Bone marrow (tissue), 2 donors: ENCODE measurements around the gene EHHADH.
"Not testable (repeated sequence)": the region's sequence is repeated elsewhere in the genome, so short reads cannot be mapped to it uniquely, and the experiment has no call there.

Experiments used
- DNase-seq, 2 donors: peaks; one replicate each; lab custom pipeline; 2025; lab: John Stamatoyannopoulos, UW

Gene EHHADH

DNA sequence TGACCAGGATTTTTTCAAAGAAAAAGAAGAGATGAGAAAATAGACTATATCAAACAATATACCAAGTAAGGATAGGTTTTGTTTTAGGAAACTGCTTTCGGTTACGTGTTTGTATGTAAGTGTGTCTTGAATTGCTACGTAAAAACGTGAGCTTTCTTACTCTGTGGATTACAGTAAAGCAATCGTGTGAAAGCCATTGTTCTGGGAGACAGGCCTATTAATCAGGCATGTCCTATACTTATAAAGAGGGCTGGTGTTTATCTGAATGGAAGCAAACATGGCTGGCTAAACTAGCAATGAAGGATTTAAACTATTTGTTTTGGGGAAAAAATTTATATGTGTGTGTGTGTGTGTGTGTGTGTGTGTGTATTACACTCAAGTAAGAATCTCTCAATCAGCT is 2.6 kb downstream of the EHHADH start:
- no peak for DNase-seq

DNA sequence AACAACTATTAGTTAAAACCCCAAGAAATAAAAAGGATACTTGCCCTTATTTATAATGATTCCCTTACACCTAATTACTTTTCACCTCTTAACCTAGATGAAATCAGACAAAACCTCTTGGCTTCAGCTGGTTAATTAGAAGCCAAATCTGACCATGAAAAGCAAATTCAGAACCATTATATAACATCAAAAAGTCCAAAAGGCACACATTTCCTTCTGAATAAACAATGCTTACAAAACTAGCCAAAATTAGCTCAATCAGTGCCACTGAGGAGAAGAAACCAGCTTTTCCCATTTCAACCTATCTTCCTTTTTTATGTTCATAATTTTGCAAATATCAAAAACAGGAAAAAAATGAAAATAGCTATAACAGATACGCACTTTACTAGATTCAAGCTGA is 3.2 kb downstream of the EHHADH start:
- no peak for DNase-seq

DNA sequence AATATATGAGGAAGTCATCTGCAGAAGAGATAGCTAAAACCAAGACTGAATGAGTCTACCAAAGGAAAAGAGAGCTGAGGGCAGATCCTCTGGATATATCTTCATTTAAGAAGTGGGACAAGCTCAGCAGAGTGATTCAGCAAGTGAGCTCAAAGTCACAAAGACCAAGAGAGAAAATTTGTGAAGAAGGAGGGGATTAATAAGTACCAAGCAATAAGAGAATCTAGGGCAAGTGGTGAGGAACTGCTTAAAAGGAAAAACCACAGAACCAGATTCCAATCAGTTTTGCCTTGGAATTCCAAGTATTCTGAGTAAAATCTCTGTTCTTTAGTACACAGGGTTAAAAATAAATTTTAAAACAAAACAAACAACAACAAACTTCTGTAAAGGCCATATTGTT is 3.6 kb downstream of the EHHADH start:
- DNase-seq: no peak

DNA sequence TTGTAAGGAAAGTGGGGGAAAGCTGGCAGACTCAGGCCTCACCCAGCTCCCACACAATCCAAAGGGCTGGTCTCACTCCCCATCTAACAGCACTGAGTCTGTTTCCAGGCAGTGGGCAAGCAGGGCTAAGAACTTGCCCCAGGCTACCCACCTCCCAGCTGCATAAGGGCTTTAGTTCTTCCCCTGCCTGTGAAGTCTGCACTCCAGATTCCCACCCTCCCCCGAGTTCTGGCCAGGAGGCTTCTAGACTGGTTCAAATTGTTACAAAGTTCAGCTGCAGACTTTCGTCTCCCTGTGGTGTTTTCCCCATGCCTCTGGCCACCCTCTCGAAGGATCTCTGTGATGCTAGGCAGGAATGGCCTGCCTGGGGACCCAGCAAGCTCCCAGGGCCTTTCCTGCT is 11.2 kb downstream of the EHHADH start:
- DNase-seq: no peak

DNA sequence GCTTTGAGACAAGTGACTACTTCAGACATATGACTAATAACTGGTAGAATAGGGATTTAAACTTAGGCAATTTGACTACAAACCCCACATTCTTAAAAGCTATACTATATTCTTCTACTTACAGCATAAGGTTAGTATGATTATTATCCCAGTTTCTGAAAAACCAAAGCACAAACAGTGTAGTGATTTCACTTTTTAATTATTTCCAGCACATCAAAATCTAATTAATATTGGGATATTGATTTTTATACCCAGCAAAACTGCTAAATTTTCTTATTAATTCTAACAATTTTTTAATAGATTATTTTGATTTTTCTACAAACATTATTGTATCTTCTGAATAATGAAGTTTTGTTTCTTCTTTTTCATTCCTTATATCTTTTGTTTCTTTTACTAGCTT is 16.9 kb downstream of the EHHADH start:
- DNase-seq: no peak

DNA sequence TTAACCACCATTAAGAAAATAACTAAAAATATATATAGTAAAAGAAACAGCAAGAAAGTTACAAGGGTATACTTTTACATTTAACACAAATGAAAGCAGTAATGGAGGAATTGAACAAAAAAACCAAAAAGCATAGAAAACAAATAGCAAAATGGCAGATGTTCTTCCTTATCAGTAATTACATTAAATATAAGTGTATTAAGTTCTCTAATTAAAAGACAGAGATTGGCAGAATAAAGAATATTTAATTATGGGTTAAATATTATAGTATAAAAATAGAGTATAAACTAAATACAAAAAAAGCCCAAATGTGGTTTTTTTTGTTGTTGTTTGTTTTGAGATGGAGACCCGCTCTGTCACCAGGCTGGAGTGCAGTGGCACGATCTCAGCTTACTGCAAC is 20.5 kb downstream of the EHHADH start:
- no peak for DNase-seq

DNA sequence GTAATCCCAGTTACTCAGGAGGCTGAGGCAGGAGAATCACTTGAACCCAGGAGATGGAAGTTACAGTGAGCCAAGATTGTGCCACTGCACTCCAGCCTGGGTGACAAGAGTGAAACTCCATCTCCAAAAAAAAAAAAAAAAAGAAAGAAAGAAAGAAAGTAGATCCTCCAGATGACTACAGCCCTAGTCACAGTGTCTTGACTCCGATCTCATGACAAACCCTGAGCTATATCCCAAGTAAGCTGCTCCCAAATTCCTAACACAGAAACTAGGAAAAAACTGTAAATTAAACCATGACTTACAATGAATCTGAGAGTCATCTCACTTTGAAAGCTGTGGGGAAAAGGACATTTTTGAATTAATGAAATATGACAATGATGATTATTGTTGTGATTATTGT is 27.3 kb downstream of the EHHADH start:
- DNase-seq: not testable (repeated sequence)

DNA sequence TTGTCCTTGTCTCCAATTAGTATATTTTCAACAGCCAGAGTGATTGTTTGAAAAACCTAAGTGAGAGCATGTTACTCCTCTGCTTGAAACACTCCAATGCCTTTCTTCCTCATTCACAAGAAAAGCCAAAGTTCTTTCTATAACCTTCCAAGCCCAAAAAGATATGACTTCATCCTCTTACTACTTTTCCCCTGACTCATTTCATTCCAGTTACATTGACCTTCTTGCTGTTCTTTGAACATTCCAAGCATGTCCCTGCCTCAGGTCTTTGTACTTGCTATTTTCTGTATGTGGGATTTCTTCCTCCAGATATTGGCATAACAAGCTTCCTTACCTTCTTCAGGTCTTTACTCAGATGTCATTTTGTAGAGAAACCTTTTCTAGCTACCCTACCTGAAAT is 28.3 kb downstream of the EHHADH start:
- no peak for DNase-seq

DNA sequence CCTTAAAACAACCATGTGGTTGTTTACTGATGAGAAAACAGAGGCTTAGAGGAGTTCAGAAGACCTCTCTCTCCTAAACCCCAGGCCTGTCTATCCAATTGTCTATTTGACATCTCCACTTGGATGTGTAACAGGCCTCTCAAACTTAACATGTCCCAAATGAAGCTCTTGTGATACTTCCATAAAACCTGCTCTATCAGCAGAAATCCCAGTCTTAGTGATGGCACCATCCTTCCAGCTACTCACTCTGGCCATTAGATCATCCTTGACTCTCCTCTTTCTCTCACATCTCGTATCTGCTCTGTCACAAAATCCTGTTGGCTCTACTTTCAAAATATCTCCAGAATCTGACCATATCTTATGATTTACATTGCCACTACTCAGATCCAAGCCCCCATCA is 28.8 kb downstream of the EHHADH start:
- no peak for DNase-seq

DNA sequence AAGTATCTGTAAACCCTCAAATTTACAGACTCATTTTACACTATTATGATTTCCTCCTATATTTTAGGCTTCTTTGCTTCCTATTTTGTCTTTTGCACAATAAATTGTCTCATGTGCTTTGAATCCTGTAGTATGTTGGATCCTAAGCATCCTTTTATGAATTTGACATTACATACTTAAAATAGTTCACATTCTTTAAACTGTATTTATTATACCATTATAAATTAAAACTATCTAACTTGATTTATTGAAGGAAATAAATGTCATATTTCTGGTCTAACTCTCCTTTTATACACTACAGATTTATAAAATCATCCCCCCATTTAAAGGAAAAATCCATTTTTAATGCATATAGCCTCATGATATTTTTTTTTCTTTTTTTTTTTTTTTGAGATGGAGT is 32.6 kb downstream of the EHHADH start:
- DNase-seq: no peak

DNA sequence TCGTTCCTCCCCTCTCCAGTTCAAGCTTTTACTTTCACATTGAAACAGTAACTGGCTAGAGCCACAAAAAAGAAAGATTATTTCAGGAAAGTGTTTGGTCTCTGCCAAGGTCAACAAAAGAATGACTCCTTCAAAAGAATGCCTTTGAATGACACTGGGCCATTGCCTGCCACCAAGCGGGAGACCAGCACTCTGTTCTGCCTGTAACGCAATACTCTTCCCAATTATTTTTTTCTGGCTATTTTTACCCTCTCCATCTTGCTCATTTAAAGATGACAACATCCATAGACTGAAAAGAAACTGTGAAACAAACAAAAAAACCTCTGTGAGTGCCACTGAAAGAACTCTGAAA is 37.3 kb downstream of the EHHADH start:
- no peak for DNase-seq

DNA sequence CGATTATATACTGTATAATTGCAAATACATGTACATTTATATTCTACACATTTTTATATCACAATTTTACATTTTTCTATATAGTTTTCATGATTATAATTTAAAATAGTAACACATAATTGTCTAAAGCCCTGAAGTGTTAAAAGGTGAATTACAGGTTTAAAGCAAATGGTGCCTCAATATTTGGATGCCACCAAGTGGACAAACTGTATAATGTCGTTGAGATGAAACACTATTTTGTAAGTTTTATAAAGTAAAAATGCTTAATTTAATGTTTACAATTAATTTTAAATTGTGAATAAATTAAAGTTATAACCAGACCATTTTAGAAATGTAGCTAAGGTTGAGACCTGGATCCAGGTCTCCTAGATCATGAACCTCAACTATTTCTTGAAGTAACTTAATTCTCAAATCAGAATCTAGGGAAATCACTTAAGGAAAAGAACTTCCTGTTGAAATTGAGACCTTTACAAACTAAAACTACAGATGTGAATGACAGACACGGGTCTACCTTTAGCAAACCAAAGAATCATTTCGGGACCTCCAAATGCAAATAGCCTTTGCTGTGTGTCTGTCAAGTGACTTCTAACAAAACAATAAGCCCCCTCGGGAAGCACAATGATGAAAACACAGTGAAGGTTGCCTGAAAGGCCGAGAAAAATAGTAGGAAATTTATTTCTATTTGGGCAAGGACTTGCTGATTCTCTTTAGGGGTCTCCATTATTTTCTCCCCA is 37.8 kb downstream of the EHHADH start:
- no peak for DNase-seq

DNA sequence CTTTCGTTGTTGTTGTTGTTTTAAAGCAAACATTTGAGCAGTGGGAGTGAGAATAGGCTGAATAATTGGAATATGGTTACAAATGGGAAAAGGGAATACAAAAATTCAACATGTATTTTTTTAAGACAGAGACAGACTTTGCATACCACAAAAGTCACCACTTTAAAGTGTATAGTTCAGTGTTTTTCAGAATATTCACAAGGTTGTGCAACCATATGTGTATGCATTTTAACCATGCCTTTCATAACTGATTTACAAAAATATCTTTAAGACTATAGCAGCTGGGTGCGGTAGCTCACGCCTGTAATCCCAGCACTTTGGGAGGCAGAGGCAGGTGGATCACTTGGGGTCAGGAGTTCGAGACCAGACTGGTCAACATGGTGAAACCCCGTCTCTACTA is 41.3 kb downstream of the EHHADH start:
- no peak for DNase-seq

DNA sequence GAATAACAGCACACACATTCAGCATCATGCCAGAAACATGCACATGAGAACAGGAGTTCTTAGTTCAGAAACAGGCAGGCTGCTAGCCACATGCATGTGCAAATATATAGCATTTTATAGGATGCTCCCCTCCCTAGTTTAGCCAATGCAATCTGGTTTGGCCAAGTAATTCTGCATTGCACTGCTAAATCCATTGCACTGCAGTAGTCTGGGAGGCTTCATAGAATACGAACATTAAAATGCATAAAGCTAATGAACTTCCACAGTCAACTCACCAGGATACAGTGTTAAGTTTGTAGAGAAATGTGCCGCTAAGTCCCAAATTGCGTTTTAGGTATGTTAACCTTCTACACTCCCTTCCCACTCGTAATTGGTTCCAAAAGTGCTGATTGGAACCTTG is 41.8 kb downstream of the EHHADH start:
- no peak for DNase-seq

DNA sequence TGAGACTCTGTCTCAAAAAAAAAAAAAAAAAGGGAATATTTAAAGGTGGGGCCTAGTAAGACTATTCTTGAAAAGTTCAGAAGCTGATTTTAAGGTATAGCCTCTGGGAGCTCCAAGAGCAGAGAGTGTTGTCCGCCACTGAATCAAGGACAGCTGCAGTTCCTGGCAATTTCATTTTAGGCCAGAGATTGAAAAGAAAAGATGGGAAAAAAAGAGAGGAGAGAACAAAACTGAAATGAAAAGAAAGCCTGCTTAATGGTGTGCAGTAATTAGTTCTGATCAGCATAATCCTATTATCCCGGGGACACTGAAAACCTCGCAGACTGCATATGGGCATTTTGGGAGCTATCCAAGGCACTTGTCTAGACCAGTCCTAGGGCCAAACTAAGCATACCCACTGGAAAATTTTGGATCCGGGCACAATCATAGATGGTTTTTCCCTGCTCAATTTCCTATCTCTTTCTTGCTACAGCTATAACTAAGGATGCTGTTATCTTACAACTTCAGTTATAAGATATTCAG is 43.2 kb downstream of the EHHADH start:
- DNase-seq: no peak

DNA sequence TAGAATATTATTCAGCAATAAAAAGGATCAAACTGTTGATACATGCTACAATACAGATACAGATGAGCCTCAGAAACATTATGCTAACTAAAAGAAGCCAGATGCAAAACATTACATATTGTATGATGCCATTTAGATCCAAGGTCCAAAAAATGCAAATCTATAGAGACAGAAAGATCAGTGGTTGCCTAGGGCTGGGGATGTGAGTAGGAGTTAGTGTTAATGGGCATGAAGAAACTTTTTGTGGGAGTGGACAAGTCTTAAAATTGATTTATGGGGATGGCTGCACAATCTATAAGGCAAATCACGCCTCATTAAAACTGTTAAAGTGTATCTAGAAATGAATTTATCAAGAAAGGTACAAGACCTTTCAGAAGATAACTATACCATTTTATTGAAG is 45.0 kb downstream of the EHHADH start:
- no peak for DNase-seq

DNA sequence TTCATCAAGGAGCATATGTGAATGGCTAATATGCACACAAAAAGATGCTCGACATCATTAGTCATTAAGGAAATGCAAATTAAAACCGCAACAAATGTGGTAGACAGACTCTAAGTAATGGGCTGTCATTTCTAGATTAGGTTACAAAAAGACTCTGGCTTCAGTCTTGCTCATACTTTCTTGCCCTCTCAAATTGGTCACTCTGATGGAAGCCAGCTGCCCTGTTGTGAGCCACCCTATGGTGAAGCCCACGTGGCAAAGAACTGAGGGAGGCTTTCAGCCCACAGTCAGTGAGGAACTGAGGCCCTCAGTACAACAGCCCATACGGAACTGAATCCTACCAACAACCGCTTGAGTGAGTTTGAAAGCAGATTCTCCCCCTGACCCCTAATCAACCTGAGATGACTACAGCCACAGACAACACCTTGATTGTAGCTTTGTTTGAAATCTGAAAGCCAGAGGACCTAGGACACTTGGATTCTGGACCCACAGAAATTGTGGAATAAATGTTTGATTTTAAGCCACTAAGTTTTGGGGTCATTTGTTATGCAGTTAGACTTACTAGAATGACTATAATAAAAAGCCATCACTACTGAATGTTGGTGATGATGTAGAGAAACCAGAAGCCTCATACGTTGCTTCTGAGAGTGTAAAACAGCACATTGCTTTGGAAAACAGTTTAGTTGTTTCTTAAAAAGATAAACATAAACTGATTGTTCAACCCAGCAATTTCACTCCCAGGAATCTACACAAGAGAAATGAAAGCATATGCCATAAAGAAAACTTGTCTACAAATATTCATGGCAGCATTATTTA is 45.7 kb downstream of the EHHADH start:
- no peak for DNase-seq

DNA sequence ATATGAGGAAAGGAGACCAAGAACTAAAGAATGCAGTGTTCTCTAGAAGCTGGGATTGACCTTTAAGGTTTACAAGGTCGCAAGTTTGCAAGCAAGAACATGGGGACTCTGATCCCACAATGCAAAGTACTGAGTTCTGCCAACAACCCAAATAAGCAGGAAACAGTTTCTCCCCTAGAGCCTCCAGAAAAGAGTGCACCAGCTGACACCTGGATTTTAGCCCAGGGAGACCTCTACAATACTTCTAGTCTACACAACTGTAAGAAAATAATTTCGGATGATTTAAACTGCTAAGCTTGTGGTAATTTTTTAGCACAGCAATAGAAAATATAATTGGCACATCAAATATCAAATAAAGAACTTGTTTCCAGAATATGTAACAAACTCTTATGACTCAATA is 46.4 kb downstream of the EHHADH start:
- DNase-seq: no peak

DNA sequence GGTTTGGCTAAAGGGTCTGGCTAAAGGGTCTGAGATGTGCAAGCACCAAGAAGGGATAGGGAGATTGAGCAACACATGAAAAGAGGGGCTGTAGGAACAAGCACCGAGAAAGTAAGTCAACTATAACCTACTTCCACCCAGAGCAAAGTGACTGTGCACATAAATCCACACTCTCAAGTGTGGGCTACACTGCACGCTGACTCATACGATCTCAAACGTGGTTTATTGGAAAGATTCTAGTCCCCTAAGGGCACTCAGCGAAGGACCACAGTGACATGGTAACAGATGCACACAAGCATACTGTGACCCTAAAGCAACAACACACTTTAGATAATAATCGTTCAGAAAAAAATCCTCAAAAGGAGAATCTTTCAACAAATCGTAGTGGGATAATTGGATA is 48.0 kb downstream of the EHHADH start:
- no peak for DNase-seq

DNA sequence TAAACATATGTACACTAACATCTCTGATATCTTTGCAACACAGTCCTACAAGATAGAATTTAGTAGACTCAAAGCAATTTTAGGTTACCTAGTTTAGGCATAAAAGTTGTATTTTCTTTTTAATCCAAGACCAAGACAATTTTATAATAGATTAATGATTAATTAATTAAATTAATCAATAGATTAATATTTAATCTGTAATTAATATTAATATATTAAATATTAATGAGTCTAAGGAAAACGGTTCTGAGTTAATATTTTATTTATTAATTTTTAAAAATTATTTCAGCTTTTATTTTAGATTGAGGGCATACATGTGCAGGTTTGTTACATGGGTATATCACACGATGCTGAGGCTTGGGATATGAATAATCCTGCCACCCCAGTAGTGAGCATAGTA is 49.0 kb downstream of the EHHADH start:
- DNase-seq: no peak

DNA sequence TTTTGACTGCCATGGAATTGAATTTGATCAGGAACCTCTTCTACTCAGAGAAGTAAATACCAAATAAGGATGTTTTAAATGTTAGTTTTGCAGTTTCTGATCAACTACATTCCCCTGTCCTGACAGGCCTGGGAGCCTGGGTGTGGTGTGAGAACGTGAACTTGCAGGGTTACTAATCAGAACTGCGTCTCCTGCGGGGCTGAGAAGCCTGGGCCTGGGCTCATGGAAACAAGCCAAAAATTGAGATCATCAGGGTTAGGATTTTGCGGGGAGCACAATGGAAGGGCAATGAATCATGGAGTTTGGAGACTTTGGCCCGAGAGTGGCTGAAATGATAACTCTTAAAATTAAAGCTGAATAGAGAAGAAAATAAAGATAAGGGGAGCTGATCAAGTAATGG is 53.2 kb downstream of the EHHADH start:
- no peak for DNase-seq

DNA sequence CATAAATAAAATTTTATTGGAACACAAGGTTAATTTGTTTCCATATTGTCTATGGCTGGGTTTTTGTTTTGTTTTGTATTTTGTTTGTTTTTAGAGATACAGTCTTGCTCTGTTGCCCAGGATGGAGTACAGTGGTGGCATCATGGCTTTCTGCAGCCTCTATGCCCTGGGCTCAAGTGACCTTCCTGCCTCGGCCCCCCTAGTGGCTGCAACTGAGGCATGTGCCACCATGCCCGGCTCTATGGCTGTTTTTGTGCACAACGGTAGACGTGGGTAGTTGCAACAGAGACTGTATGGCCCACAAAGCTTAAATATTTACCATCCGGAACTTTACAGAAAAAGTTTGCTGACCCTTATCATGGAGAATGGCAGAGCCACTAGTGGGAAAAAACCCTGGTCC is 54.2 kb downstream of the EHHADH start:
- DNase-seq: no peak

DNA sequence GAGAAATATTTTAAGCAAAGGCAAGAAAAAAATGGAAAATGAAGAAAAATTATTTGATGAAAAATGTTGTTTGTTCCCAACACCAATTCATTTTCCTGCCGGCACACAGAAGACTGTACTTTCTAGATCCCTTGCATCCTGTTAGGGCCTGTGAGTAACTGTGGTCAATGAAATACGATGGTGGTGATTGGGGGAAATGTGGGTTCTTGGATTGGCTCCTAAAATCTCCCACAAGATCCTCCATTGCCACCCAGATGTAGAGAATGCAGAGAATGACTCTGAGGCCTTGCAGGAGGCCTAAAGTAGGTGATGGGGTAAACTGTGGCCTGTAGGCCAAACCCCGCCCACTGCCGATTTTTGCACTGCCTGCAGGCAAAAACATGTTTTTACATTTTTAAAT is 54.6 kb downstream of the EHHADH start:
- no peak for DNase-seq

DNA sequence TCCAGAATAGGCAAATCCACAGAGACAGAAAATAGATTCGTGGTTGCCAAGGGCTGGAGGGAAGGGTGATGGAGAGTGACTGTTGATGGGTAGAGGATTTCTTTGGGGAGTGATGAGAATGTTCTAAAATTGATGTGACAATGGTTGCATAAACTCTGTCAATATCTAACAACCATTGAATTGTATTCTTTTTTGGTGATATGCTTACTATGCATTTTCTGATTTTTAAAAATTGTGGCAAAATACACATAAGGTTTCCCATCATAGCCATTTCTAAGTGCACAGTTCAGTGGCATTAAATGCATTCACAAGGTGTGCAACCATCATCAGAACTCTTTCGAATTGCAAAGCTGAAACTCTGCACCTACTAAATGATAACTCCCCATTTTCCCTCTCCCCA is 56.8 kb downstream of the EHHADH start:
- DNase-seq: no peak
